HCT116 (cell line): Measurements from ENCODE around the gene DHPS. TPM values are rescaled to one million over a fixed set of nuclear protein-coding genes. Genes with fewer than 3 reads are reported as not detected.

Experiments
- ATAC-seq: fragments of 200-7000 bp; cut with Tn5 transposase; 2 replicates; pipeline ENCODE4 v1.9.1; 2020; ENCODE audit warnings: mild to moderate bottlenecking, moderate library complexity
- BruUV-seq: library from RNA; stranded (reverse); fragments of 400-500 nt; replicated peaks from 2 replicates; lab custom pipeline; 2021; lab: Mats Ljungman, UMichigan
- CTCF ChIA-PET: fragments of 300-600 bp; sonication (Branson Sonifier 250); formaldehyde crosslinking; loops from one replicate; lab custom pipeline; 2021; ENCODE audit warnings: antibody characterized with exemption; lab: Charles Lee
- POLR2A ChIA-PET: fragments of 300-600, 350-600 bp; sonication (Branson Sonifier 250); formaldehyde crosslinking; loops from one replicate; lab custom pipeline; 2021; ENCODE audit warnings: antibody characterized with exemption; lab: Charles Lee
- RAD21 ChIA-PET, 2 experiments: fragments of 300-600 bp; sonication (Branson Sonifier 250); formaldehyde crosslinking; loops; one replicate each; lab custom pipeline; 2023; ENCODE audit warnings: low total read pairs in 2 of 2; ENCODE audit not compliant: uncharacterized antibody in 2 of 2, unreplicated experiment in 2 of 2, low non-redundant PET in 1 of 2; lab: Charles Lee
- DNase-seq: peaks from one replicate; pipeline ENCODE4 v3.0.0-alpha.2; 2010; ENCODE audit warnings: low read depth, low spot score
- H2AFZ ChIP-seq: fragments of 200-600 bp; shearing (Covaris generic), sonication (generic); 2 replicates; pipeline ENCODE4 v1.6.1; 2017; ENCODE audit warnings: low read depth, mixed run types, mixed read lengths, antibody characterized with exemption, low read length; ENCODE audit not compliant: poor library complexity, severe bottlenecking
- H3K27ac ChIP-seq: 2 replicates; pipeline ENCODE4 v1.5.1; 2012; ENCODE audit warnings: low read depth, low read length
- H3K27me3 ChIP-seq: fragments of 200-600 bp; sonication (generic); 2 replicates; pipeline ENCODE4 v1.6.1; 2016; ENCODE audit warnings: mixed run types, low read length, mixed read lengths; ENCODE audit not compliant: insufficient read depth
- H3K36me3 ChIP-seq, 2 experiments: fragments of 200-500 bp in 1 of 2; fragments of 200-600 bp in 1 of 2; sonication (Bioruptor generic) in 1 of 2; sonication (generic) in 1 of 2; 2 replicates each; pipeline versions ENCODE4 v1.5.1 to v1.6.1; 2014 to 2016; ENCODE audit warnings: low read length in 2 of 2, inconsistent platforms in 1 of 2, mixed read lengths in 1 of 2, mixed run types in 1 of 2; ENCODE audit not compliant: insufficient read depth in 2 of 2, control insufficient read depth in 1 of 2
- H3K4me1 ChIP-seq, 2 experiments: fragments of 200-600 bp in 1 of 2; sonication (generic) in 1 of 2; 2 replicates each; pipeline versions ENCODE4 v1.5.1 to v1.6.1; 2012 to 2017; ENCODE audit warnings: low read length in 2 of 2, inconsistent platforms in 1 of 2, mild to moderate bottlenecking in 1 of 2, mixed read lengths in 1 of 2, mixed run types in 1 of 2, moderate library complexity in 1 of 2; ENCODE audit not compliant: insufficient read depth in 2 of 2, control insufficient read depth in 1 of 2
- H3K4me2 ChIP-seq: fragments of 200-600 bp; sonication (generic); 2 replicates; pipeline ENCODE4 v1.6.1; 2017; ENCODE audit warnings: mixed run types, low read length, mixed read lengths
- H3K4me3 ChIP-seq, 2 experiments: fragments of 200-600 bp in 1 of 2; sonication (generic) in 1 of 2; replicated peaks in 1 of 2; 2 replicates each; pipeline ENCODE4 v1.5.1; 2011 to 2016; ENCODE audit warnings: low read length in 2 of 2, control low read depth in 1 of 2, low read depth in 1 of 2, mild to moderate bottlenecking in 1 of 2, mixed read lengths in 1 of 2, mixed run types in 1 of 2
- H3K79me2 ChIP-seq: fragments of 200-600 bp; sonication (generic); 2 replicates; pipeline ENCODE4 v1.6.1; 2017; ENCODE audit warnings: mild to moderate bottlenecking, mixed run types, low read length, moderate library complexity, mixed read lengths; ENCODE audit not compliant: insufficient read depth
- H3K9ac ChIP-seq: fragments of 200-600 bp; sonication (generic); 2 replicates; pipeline ENCODE4 v1.6.1; 2016; ENCODE audit warnings: low read length, mixed read lengths
- H3K9me2 ChIP-seq: fragments of 200-600 bp; sonication (generic), shearing (Covaris generic); 2 replicates; pipeline ENCODE4 v1.6.1; 2017; ENCODE audit warnings: mixed run types, mild to moderate bottlenecking, moderate library complexity; ENCODE audit not compliant: insufficient read depth
- H3K9me3 ChIP-seq, 2 experiments: fragments of 200-500 bp in 1 of 2; fragments of 200-600 bp in 1 of 2; sonication (Bioruptor generic) in 1 of 2; sonication (generic) in 1 of 2; 2 replicates each; pipeline ENCODE4 v1.6.1; 2014 to 2017; ENCODE audit warnings: low read length in 2 of 2, mixed read lengths in 2 of 2, inconsistent platforms in 1 of 2, low read depth in 1 of 2, mild to moderate bottlenecking in 1 of 2, mixed run types in 1 of 2, moderate library complexity in 1 of 2; ENCODE audit not compliant: control insufficient read depth in 1 of 2, insufficient read depth in 1 of 2
- H4K20me1 ChIP-seq: fragments of 200-600 bp; sonication (generic), shearing (Covaris generic); 2 replicates; pipeline ENCODE4 v1.6.1; 2017; ENCODE audit warnings: mixed run types, mild to moderate bottlenecking, moderate library complexity; ENCODE audit not compliant: insufficient read depth
- CEBPB ChIP-seq: IDR thresholded peaks from 2 replicates; pipeline ENCODE4 v1.6.1; 2012; ENCODE audit warnings: low read depth
- ELF1 ChIP-seq: IDR thresholded peaks from 2 replicates; pipeline ENCODE4 v1.6.1; 2012; ENCODE audit warnings: low read depth, borderline replicate concordance
- POLR2AphosphoS5 ChIP-seq: IDR thresholded peaks from 2 replicates; pipeline ENCODE4 v1.6.1; 2011; ENCODE audit warnings: mild to moderate bottlenecking, low read depth, low read length, moderate library complexity
- SIN3A ChIP-seq: IDR thresholded peaks from 2 replicates; pipeline ENCODE4 v1.6.1; 2012; ENCODE audit warnings: low read depth
- SRF ChIP-seq: IDR thresholded peaks from 2 replicates; pipeline ENCODE4 v1.6.1; 2012; ENCODE audit warnings: low read depth
- TCF7L2 ChIP-seq: IDR thresholded peaks from 2 replicates; pipeline ENCODE4 v1.7.0; 2011; ENCODE audit warnings: borderline replicate concordance, inconsistent platforms; ENCODE audit not compliant: insufficient read depth, insufficient read length; ENCODE audit errors: extremely low read depth
- intact Hi-C: fragments of 100-400 bp; cut with micrococcal nuclease; formaldehyde crosslinking; loops from 2 replicates; pipeline ENCODE4 v1.10.0; 2022
- total RNA-seq: library from RNA; stranded (reverse); gene quantifications from one replicate; pipeline ENCODE4 v1.2.1, GENCODE V29; 2021; ENCODE audit not compliant: unreplicated experiment
- TF ChIP-seq, protein P1 (sequence below): IDR thresholded peaks from 2 replicates; pipeline ENCODE4 v1.6.1; 2012
- TF ChIP-seq, protein P2 (sequence below): IDR thresholded peaks from 2 replicates; pipeline ENCODE4 v1.6.1; 2012; ENCODE audit warnings: low read depth

The DHPS gene
- total RNA-seq, 1 experiment from 2014 or later = 134 TPM

DNA sequence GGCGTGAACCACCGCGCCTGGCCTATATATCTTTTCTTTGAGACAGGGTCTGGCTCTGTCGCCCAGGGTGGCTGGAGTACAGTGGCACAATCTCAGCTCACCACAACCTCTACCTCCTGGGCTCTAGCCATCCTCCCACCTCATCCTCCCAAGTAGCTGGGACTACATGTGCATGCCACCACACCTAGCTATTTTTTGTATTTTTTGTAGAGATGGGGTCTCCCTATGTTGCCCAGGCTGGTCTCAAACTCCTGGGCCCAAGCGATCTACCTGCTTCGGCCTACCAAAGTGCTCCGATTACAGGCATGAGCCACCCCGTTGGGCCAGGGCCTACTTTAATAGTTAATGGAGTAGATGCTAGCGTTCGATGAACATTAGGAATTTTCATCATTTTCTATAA is 38.6 kb upstream of the DHPS start:
- Histone ChIP-seq H3K4me3 (no peak overlapping the region), H3K9me3 (no peaks in the 10 kb centered on the region), H4K20me1 (no peaks in the 10 kb centered on the region)
- CTCF ChIA-PET = interaction anchor here (1.3 kb wide), 1 partner anchor 46 kb away, joined by 3 read pairs; no protein-coding TSS in a partner anchor
- TF ChIP-seq, protein P1, sequence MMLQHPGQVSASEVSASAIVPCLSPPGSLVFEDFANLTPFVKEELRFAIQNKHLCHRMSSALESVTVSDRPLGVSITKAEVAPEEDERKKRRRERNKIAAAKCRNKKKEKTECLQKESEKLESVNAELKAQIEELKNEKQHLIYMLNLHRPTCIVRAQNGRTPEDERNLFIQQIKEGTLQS = no peak
- TF ChIP-seq ELF1 = no peak
- TF ChIP-seq TCF7L2 = no peak
- TF ChIP-seq SIN3A = no peak
- no peak for TF ChIP-seq POLR2AphosphoS5
- TF ChIP-seq CEBPB = no peak
- TF ChIP-seq SRF = no peak
- TF ChIP-seq, protein P2, sequence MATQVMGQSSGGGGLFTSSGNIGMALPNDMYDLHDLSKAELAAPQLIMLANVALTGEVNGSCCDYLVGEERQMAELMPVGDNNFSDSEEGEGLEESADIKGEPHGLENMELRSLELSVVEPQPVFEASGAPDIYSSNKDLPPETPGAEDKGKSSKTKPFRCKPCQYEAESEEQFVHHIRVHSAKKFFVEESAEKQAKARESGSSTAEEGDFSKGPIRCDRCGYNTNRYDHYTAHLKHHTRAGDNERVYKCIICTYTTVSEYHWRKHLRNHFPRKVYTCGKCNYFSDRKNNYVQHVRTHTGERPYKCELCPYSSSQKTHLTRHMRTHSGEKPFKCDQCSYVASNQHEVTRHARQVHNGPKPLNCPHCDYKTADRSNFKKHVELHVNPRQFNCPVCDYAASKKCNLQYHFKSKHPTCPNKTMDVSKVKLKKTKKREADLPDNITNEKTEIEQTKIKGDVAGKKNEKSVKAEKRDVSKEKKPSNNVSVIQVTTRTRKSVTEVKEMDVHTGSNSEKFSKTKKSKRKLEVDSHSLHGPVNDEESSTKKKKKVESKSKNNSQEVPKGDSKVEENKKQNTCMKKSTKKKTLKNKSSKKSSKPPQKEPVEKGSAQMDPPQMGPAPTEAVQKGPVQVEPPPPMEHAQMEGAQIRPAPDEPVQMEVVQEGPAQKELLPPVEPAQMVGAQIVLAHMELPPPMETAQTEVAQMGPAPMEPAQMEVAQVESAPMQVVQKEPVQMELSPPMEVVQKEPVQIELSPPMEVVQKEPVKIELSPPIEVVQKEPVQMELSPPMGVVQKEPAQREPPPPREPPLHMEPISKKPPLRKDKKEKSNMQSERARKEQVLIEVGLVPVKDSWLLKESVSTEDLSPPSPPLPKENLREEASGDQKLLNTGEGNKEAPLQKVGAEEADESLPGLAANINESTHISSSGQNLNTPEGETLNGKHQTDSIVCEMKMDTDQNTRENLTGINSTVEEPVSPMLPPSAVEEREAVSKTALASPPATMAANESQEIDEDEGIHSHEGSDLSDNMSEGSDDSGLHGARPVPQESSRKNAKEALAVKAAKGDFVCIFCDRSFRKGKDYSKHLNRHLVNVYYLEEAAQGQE = no peak
- TF ChIP-seq, all 23 proteins: peak for 0
- Histone ChIP-seq H3K4me2 (no peak overlapping the region), H2AFZ (no peak overlapping the region), H3K9me2 (no peaks in the 10 kb centered on the region), H3K4me1 (peaks cover 0 to 36% of the 10 kb centered on the region in 2 experiments; a peak in 3 of 4 replicates), H3K9ac (no peak overlapping the region), H3K27ac (no peak overlapping the region; the same call in 1 of the 2 replicates), H3K79me2 (peaks cover 83% of the 10 kb centered on the region), H3K36me3 (peaks cover 12 to 27% of the 10 kb centered on the region in 2 experiments), H3K27me3 (no peaks in the 10 kb centered on the region)
- BruUV-seq = no TSS peak
- RAD21 ChIA-PET = no interaction called here
- intact Hi-C loops = no loop called here
- no peak for ATAC-seq
- POLR2A ChIA-PET = no interaction called here
- no peak for DNase-seq
